ENCODE results near the gene PNMA1.

The PNMA1 gene

GRCh38 chr14:73700325-73700724 lies 13.9 kb downstream of the PNMA1 start:
- H3K9ac ChIP-seq (ENCODE audit: low read depth, low read length), result no peak overlapping the region
- H3K4me2 ChIP-seq (ENCODE audit: low read length), result no peak overlapping the region
- no peaks in the 10 kb centered on the region for H3K9me3 ChIP-seq (replicated peaks; ENCODE audit: low read length)
- no peak overlapping the region for H3K4me3 ChIP-seq (ENCODE audit: low read length)
- no peaks in the 10 kb centered on the region for H3K27me3 ChIP-seq (ENCODE audit: control insufficient read depth, insufficient read depth, low read length)
- H3K4me1 ChIP-seq (ENCODE audit: control insufficient read depth, insufficient read depth, low read length), result peaks cover 16% of the 10 kb centered on the region
- no peaks in the 10 kb centered on the region for H3K36me3 ChIP-seq (ENCODE audit: insufficient read depth, low read length)

- peak overlapping the region; percentile 36 for H3K9ac ChIP-seq (ENCODE audit: low read depth, low read length)
- peaks cover 16% of the 10 kb centered on the region for H3K4me1 ChIP-seq (ENCODE audit: control insufficient read depth, insufficient read depth, low read length)
- H3K36me3 ChIP-seq (ENCODE audit: insufficient read depth, low read length), result peaks cover 3% of the 10 kb centered on the region
- H3K4me2 ChIP-seq (ENCODE audit: low read length), result peak overlapping the region; percentile 37
- no peaks in the 10 kb centered on the region for H3K27me3 ChIP-seq (ENCODE audit: control insufficient read depth, insufficient read depth, low read length)
- no peak overlapping the region for H3K4me3 ChIP-seq (ENCODE audit: low read length)
- no peaks in the 10 kb centered on the region for H3K9me3 ChIP-seq (replicated peaks; ENCODE audit: low read length)
Observed at GRCh38 chr14:73696466-73697400, 17.5 kb downstream of the PNMA1 start.

GRCh38 chr14:73695997-73696396 lies 18.2 kb downstream of the PNMA1 start:
- Histone ChIP-seq H3K4me2 (ENCODE audit: low read length) (peak overlapping the region; percentile 14), H3K4me1 (ENCODE audit: control insufficient read depth, insufficient read depth, low read length) (peaks cover 16% of the 10 kb centered on the region), H3K9ac (ENCODE audit: low read depth, low read length) (no peak overlapping the region), H3K36me3 (ENCODE audit: insufficient read depth, low read length) (peaks cover 3% of the 10 kb centered on the region), H3K27me3 (ENCODE audit: control insufficient read depth, insufficient read depth, low read length) (no peaks in the 10 kb centered on the region), H3K9me3 (replicated peaks; ENCODE audit: low read length) (no peaks in the 10 kb centered on the region), H3K4me3 (ENCODE audit: low read length) (no peak overlapping the region)

GRCh38 chr14:73695082-73695481 lies 19.1 kb downstream of the PNMA1 start:
- Histone ChIP-seq H3K36me3 (ENCODE audit: insufficient read depth, low read length) (peaks cover 3% of the 10 kb centered on the region), H3K9ac (ENCODE audit: low read depth, low read length) (no peak overlapping the region), H3K4me3 (ENCODE audit: low read length) (no peak overlapping the region), H3K27me3 (ENCODE audit: control insufficient read depth, insufficient read depth, low read length) (no peaks in the 10 kb centered on the region), H3K9me3 (replicated peaks; ENCODE audit: low read length) (no peaks in the 10 kb centered on the region), H3K4me2 (ENCODE audit: low read length) (no peak overlapping the region), H3K4me1 (ENCODE audit: control insufficient read depth, insufficient read depth, low read length) (peaks cover 16% of the 10 kb centered on the region)

- H3K9me3 ChIP-seq (replicated peaks; ENCODE audit: low read length), result no peaks in the 10 kb centered on the region
Observed at GRCh38 chr14:73694083-73694482, 20.1 kb downstream of the PNMA1 start.

GRCh38 chr14:73686901-73687300 lies 27.3 kb downstream of the PNMA1 start:
- no peaks in the 10 kb centered on the region for H3K27me3 ChIP-seq (ENCODE audit: control insufficient read depth, insufficient read depth, low read length)
- H3K36me3 ChIP-seq (ENCODE audit: insufficient read depth, low read length), result peaks cover 8% of the 10 kb centered on the region
- H3K9me3 ChIP-seq (replicated peaks; ENCODE audit: low read length), result no peaks in the 10 kb centered on the region
- peaks cover 9% of the 10 kb centered on the region for H3K4me1 ChIP-seq (ENCODE audit: control insufficient read depth, insufficient read depth, low read length)
- peak overlapping the region; percentile 30 for H3K9ac ChIP-seq (ENCODE audit: low read depth, low read length)
- H3K4me3 ChIP-seq (ENCODE audit: low read length), result no peak overlapping the region
- peak overlapping the region; percentile 19 for H3K4me2 ChIP-seq (ENCODE audit: low read length)

More at GRCh38 chr14:73694083-73694482, 20.1 kb downstream of the PNMA1 start:
- Histone ChIP-seq H3K27me3 (ENCODE audit: control insufficient read depth, insufficient read depth, low read length) (no peaks in the 10 kb centered on the region), H3K9ac (ENCODE audit: low read depth, low read length) (no peak overlapping the region), H3K4me2 (ENCODE audit: low read length) (no peak overlapping the region), H3K4me3 (ENCODE audit: low read length) (no peak overlapping the region), H3K36me3 (ENCODE audit: insufficient read depth, low read length) (peaks cover 3% of the 10 kb centered on the region), H3K4me1 (ENCODE audit: control insufficient read depth, insufficient read depth, low read length) (peaks cover 16% of the 10 kb centered on the region)

GRCh38 chr14:73685328-73685727 lies 28.9 kb downstream of the PNMA1 start:
- Histone ChIP-seq H3K27me3 (ENCODE audit: control insufficient read depth, insufficient read depth, low read length) (no peaks in the 10 kb centered on the region), H3K9ac (ENCODE audit: low read depth, low read length) (no peak overlapping the region), H3K4me1 (ENCODE audit: control insufficient read depth, insufficient read depth, low read length) (peaks cover 9% of the 10 kb centered on the region), H3K9me3 (replicated peaks; ENCODE audit: low read length) (no peaks in the 10 kb centered on the region), H3K4me2 (ENCODE audit: low read length) (no peak overlapping the region), H3K4me3 (ENCODE audit: low read length) (no peak overlapping the region), H3K36me3 (ENCODE audit: insufficient read depth, low read length) (peaks cover 8% of the 10 kb centered on the region)

- no peak overlapping the region for H3K9ac ChIP-seq (ENCODE audit: low read depth, low read length)
- no peaks in the 10 kb centered on the region for H3K27me3 ChIP-seq (ENCODE audit: control insufficient read depth, insufficient read depth, low read length)
- peaks cover 8% of the 10 kb centered on the region for H3K36me3 ChIP-seq (ENCODE audit: insufficient read depth, low read length)
- no peak overlapping the region for H3K4me2 ChIP-seq (ENCODE audit: low read length)
- no peaks in the 10 kb centered on the region for H3K9me3 ChIP-seq (replicated peaks; ENCODE audit: low read length)
- no peak overlapping the region for H3K4me3 ChIP-seq (ENCODE audit: low read length)
- peaks cover 9% of the 10 kb centered on the region for H3K4me1 ChIP-seq (ENCODE audit: control insufficient read depth, insufficient read depth, low read length)
Observed at GRCh38 chr14:73684627-73685026, 29.6 kb downstream of the PNMA1 start.

- Histone ChIP-seq H3K4me3 (ENCODE audit: low read length) (no peak overlapping the region), H3K4me1 (ENCODE audit: control insufficient read depth, insufficient read depth, low read length) (no peaks in the 10 kb centered on the region), H3K27me3 (ENCODE audit: control insufficient read depth, insufficient read depth, low read length) (no peaks in the 10 kb centered on the region), H3K9me3 (replicated peaks; ENCODE audit: low read length) (no peaks in the 10 kb centered on the region), H3K9ac (ENCODE audit: low read depth, low read length) (no peak overlapping the region), H3K4me2 (ENCODE audit: low read length) (no peak overlapping the region), H3K36me3 (ENCODE audit: insufficient read depth, low read length) (peaks cover 4% of the 10 kb centered on the region)
Observed at GRCh38 chr14:73680821-73681220, 33.4 kb downstream of the PNMA1 start.

- Histone ChIP-seq H3K36me3 (ENCODE audit: insufficient read depth, low read length) (no peaks in the 10 kb centered on the region), H3K9me3 (replicated peaks; ENCODE audit: low read length) (no peaks in the 10 kb centered on the region), H3K4me3 (ENCODE audit: low read length) (no peak overlapping the region), H3K9ac (ENCODE audit: low read depth, low read length) (no peak overlapping the region), H3K27me3 (ENCODE audit: control insufficient read depth, insufficient read depth, low read length) (no peaks in the 10 kb centered on the region), H3K4me2 (ENCODE audit: low read length) (no peak overlapping the region), H3K4me1 (ENCODE audit: control insufficient read depth, insufficient read depth, low read length) (no peaks in the 10 kb centered on the region)
Observed at GRCh38 chr14:73678698-73679097, 35.5 kb downstream of the PNMA1 start.

GRCh38 chr14:73674986-73675385 lies 39.2 kb downstream of the PNMA1 start:
- Histone ChIP-seq H3K27me3 (ENCODE audit: control insufficient read depth, insufficient read depth, low read length) (no peaks in the 10 kb centered on the region), H3K4me3 (ENCODE audit: low read length) (no peak overlapping the region), H3K4me1 (ENCODE audit: control insufficient read depth, insufficient read depth, low read length) (no peaks in the 10 kb centered on the region), H3K9ac (ENCODE audit: low read depth, low read length) (no peak overlapping the region), H3K4me2 (ENCODE audit: low read length) (no peak overlapping the region), H3K9me3 (replicated peaks; ENCODE audit: low read length) (no peaks in the 10 kb centered on the region), H3K36me3 (ENCODE audit: insufficient read depth, low read length) (peaks cover 4% of the 10 kb centered on the region)

GRCh38 chr14:73667854-73668253 lies 46.3 kb downstream of the PNMA1 start:
- Histone ChIP-seq H3K27me3 (ENCODE audit: control insufficient read depth, insufficient read depth, low read length) (no peaks in the 10 kb centered on the region), H3K4me3 (ENCODE audit: low read length) (no peak overlapping the region), H3K9ac (ENCODE audit: low read depth, low read length) (no peak overlapping the region), H3K36me3 (ENCODE audit: insufficient read depth, low read length) (peaks cover 4% of the 10 kb centered on the region), H3K4me2 (ENCODE audit: low read length) (no peak overlapping the region), H3K9me3 (replicated peaks; ENCODE audit: low read length) (no peaks in the 10 kb centered on the region), H3K4me1 (ENCODE audit: control insufficient read depth, insufficient read depth, low read length) (peaks cover 1% of the 10 kb centered on the region)

Data from skeletal muscle satellite cell (primary cell).